MV-4-11 (cell line): Measurements from ENCODE around the gene TRMT44.
"Not testable (repeated sequence)": the region's sequence is repeated elsewhere in the genome, so short reads cannot be mapped to it uniquely, and the experiment has no call there.

ENCODE experiments used
- DNase-seq: peaks from one replicate; lab custom pipeline; 2025; lab: John Stamatoyannopoulos, UW

TRMT44 gene

DNA sequence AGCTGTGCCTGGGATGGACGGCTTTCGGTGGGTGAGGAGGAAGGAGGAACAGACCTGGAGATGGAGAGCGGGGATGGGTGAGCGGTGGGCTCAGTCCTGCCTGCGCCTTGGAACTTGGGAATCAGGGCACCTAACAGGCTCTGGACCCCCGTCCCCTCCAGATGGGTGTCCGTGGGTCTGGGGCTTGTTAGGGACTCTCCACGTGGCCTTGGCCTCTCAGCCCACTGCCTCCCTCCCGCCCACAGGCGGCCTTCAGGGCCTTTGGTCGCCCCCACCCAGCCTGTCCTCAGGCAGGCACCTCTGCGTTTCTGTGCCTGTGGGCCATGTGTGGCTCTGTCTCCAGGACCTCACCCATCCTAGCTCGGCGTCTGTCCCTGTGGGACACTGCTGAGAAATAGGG lies 29.0 kb downstream of the TRMT44 start:
- DNase-seq, result no peak

GRCh38 chr4:8470451-8471024 lies 30.0 kb downstream of the TRMT44 start:
- no peak for DNase-seq

GRCh38 chr4:8471211-8471875 lies 30.8 kb downstream of the TRMT44 start:
- DNase-seq, result no peak

GRCh38 chr4:8472158-8472688 lies 31.6 kb downstream of the TRMT44 start:
- DNase-seq, result no peak

DNA sequence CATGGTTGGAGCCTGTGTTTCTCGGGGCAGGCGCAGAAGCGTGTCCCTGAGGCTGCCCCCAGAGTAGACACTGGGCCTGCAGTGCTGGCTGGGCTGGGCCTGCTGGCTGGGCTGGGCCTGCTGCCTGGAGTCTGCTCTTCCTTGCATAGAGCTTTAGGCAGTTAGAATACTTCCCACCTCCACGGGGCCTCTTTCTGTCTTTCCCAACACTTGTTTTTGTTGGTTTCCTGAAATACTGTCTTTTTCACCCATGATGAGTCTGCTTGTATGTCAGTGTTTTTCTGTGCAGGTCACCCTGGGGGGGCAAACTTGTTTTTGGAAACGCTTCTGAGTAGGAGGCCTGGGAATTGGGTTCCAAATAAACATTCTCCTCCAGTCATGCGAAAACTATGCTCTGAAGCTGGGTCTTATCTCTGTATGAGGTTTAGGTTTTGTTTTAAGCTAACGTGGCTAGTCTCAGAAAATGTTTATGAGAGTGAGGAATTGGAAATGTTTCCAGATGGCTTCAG lies 32.2 kb downstream of the TRMT44 start:
- no peak for DNase-seq

DNA sequence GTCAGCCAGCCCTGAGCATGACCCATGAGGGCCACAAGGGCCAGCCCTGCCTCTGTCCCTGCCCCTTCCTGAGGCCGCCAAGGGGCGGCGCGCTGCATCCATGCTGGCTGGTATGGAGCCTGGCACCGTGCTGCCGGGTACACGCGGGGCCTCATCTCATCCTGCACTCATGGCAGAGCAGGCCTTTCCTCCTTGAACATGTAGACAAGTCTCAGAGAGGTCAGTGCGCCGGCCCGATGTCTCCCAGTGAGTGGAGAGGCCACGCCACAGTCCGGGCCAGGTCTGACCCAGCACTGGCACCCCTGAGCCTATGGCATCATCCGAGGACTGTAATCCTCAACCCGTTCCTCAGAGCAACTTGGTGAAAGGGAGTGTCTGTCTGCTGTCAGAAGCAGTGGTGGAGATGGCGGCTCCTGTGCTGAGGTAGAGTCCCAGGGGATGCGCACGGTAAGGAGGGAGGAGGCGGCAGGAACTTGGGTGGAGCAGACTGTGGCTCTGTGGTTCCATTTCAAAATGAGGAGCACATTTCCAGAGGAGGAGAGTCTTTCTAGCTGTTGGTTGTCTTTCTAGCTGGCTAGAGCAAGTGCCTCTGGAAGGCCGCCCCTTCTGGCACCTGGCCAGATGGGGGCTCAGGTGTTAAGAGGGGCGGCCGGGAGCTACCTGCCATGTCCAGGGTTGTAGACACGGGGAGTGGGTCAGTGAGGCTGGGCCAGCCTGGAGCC lies 32.8 kb downstream of the TRMT44 start:
- no peak for DNase-seq

DNA sequence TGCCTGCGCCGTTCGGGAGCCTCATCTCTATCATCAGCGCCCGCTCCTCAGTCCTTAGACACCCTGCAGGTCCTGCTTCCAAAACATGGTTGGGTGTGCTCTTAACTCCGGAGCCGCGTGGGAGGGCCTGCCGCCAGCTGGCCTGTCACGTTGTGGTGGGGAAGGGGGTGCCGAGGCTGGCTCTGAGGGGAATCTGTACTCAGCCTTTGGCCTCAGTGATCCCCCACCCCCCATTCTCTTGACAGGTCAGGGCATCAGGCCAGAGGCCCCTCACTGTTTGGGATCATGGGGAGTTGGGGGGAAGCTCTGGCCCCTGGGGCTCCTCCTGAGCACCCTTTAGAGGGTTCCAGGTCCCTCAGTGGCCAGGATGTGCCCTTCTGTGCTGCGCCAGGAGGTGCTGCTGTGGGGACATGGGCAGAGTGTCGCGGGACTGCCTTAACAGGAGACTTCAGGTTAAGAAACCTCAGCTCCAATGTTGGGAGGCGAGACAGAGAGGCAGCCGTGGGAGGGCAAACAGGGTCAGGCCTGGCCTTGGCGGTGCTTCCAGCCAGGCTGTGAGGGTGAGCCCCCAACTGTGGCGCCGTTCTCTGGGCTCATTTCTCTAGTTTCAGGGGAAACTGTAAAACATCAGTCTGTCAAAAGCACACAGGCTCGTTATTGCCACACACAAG lies 33.5 kb downstream of the TRMT44 start:
- no peak for DNase-seq

DNA sequence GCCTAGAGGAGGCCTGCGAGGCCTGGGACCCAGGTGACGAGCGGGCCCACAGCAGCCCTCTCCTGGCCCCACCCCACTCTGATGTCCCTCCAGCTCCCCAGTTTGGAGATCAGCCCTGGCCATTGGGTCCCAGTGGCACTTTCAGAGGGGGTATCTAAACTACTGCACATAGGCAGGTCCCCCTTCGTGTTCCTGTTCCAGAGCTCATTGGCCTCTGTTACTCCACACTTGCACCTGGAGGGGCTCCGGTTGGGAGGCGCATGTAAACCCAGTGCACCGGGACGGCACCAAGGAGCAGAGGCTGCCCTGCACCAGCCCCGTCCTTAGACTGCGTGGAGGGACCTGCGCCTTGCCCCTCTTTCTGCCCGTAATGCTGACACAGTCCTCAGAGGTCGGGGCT lies 34.3 kb downstream of the TRMT44 start:
- DNase-seq, result no peak

GRCh38 chr4:8475751-8476575 lies 35.4 kb downstream of the TRMT44 start:
- DNase-seq, result no peak

GRCh38 chr4:8477095-8477635 lies 36.6 kb downstream of the TRMT44 start:
- DNase-seq, result no peak

- no peak for DNase-seq
These were observed 37.1 kb downstream of the TRMT44 start for GRCh38 chr4:8477676-8478075.

GRCh38 chr4:8478371-8478770 lies 37.8 kb downstream of the TRMT44 start:
- DNase-seq, result no peak

DNA sequence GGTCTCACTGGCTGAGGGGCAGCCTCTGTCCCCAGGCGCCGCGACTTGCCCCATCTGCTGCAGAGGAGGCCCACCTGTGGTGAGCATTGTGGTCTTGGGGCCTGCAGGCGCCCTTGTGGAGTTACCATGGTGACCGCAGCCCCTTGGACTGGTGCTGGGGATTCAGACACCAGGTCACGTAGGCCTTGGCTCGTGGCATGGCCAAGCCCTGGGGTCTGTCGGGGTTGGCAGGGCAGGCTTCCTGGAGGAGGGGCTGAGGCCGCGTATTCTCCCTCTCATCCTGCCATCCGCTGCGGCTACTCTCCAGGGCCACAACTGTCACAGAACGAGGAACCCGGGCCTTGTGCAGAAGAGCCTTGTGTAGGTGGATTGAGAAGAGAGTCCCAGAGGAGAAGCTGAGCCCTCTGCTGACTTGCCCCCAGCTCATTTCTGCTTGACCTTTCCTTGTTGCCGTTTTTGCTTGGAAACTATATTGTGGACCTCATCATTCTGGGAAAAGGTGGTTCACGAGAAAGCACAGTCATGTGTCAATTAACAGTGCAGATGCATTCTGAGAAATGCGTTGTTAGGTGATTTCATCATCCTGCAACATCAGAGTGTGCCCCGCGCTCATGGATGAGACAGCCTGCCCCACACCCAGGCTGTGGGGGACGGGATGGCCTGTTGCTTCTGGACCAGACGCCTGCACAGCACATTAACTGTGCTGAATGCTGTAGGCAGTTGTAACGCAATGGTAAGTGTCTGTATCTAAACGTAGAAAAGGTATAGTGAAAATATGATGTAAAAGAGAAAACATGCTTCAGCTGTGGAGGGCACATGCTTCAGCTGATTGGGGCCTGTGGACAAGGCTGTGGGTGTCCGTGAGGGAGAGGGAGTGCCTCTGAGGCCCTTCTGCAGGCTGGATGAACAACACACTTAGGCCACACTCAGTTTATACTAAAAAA lies 38.5 kb downstream of the TRMT44 start:
- DNase-seq, result no peak

DNA sequence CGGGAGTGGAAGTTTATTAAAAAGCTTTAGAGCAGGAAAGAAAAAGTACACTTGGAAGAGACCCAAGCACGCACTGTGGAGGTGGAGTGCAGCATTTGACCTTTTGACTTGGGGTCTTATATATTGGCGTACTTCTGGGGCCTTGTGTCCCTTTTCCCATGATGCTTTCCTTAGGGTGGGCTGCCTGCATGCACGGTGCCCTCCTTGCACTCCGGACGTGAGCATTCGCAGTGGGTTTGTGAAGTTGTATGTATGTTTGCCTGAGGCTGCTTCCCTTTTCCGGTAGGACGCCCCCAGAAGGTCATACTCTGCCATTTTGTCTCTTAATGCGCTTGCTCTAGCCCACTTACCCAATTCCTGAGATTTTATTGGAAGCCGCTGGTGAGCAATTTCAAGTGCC lies 39.6 kb downstream of the TRMT44 start:
- DNase-seq, result no peak

DNA sequence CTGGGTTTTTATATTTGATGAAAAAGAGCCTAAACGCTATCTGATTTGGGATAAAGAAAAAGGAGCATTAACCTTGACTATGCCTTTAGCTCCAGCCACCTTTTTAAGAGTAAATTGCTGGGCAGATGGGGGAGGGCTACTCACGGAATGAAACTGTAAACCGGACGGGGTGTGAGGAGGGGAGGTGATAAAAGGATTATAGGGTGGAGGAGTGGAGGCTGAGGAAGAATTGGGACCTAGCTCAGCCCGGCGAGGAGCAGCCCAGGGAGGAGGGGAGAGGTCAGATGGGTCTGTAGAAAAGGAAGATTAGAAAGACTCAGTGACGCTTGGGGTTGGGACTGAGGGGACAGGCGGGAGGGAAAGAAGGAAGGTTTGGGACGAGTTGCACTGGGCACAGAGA lies 46.1 kb downstream of the TRMT44 start:
- DNase-seq, result not testable (repeated sequence)

GRCh38 chr4:8488791-8489369 lies 48.3 kb downstream of the TRMT44 start:
- no peak for DNase-seq

DNA sequence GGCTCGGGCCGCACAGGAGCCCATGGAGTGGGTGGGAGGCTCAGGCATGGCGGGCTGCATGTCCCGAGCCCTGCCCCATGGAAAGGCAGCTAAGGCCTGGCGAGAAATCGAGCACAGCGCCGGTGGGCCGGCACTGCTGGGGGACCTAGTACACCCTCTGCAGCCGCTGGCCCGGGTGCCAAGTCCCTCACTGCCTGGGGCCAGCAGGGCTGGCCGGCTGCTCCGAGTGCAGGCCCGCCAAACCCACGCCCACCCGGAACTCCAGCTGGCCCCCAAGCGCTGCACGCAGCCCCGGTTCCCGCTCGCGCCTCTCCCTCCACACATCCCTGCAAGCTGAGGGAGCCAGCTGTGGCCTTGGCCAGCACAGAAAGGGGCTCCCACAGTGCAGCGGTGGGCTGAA lies 50.9 kb downstream of the TRMT44 start:
- DNase-seq, result not testable (repeated sequence)

- no peak for DNase-seq
These were observed 51.6 kb downstream of the TRMT44 start for GRCh38 chr4:8492174-8492573.

- DNase-seq, result no peak
These were observed 52.9 kb downstream of the TRMT44 start for GRCh38 chr4:8493484-8493883.

GRCh38 chr4:8494218-8494617 lies 53.6 kb downstream of the TRMT44 start:
- DNase-seq, result no peak
